ENCODE results near the gene DISP3. TPM values are rescaled to one million over a fixed set of nuclear protein-coding genes. Genes with fewer than 3 reads are reported as not detected.

Gene DISP3
- total and polyA plus RNA-seq, 2 experiments from 2014 or later: not detected

DNA sequence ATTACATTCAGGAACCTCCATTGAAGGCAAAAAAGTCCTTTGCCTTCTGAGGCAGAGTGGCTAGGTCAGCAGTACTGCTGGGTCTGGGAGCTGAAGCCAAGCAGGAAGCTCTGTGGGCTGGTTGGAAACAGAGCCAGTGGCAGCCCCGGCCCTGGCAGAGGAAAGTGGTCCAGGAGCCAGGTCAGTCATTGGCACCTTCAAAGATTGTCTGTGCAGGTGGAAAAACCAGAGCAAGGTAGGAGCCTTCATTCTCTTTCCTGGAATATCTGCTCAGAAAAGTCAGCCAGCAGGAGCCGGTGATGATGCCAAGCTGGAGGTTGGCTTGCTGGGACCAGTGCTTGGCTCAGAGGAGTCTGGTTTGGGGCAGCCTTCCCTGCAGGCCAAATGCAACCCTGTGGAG is 12.5 kb upstream of the DISP3 start:
- Histone ChIP-seq H3K9me3 (ENCODE audit: low read depth) (no peaks in the 10 kb centered on the region), H3F3A (ENCODE audit: insufficient read depth) (no peaks in the 10 kb centered on the region), H3K9ac (no peak overlapping the region), H4K20me1 (ENCODE audit: insufficient read depth) (no peaks in the 10 kb centered on the region), H2AFZ (no peak overlapping the region), H3K4me1 (ENCODE audit: insufficient read depth) (no peaks in the 10 kb centered on the region), H3K79me2 (ENCODE audit: insufficient read depth) (no peaks in the 10 kb centered on the region), H3K27ac (no peak overlapping the region), H3K9me2 (ENCODE audit: insufficient read depth) (no peaks in the 10 kb centered on the region), H3K27me3 (replicated peaks; ENCODE audit: insufficient read depth) (peaks cover 10% of the 10 kb centered on the region; the same call in 1 of the 2 replicates), H3K4me3 (no peak overlapping the region), H3K36me3 (ENCODE audit: low read depth) (no peaks in the 10 kb centered on the region), H3K4me2 (ENCODE audit: unreplicated experiment) (no peak overlapping the region)
- DNase-seq: no peak
- WGBS, 2 experiments (ENCODE audit: low coverage in 1 of 2, low lambda C conversion rate in 2 of 2, missing lambda C conversion rate in 2 of 2): 10% methylated on average over 2 of the region's 2 CpGs
- TF ChIP-seq EZH2 (IDR thresholded peaks at IDR 0.05; ENCODE audit: insufficient read depth, poor library complexity, severe bottlenecking): no peak
- TF ChIP-seq EZH2phosphoT487 (IDR thresholded peaks at IDR 0.05; ENCODE audit: insufficient read depth, low read depth): no peak
- in situ Hi-C loops (cut with MboI): no loop called here

DNA sequence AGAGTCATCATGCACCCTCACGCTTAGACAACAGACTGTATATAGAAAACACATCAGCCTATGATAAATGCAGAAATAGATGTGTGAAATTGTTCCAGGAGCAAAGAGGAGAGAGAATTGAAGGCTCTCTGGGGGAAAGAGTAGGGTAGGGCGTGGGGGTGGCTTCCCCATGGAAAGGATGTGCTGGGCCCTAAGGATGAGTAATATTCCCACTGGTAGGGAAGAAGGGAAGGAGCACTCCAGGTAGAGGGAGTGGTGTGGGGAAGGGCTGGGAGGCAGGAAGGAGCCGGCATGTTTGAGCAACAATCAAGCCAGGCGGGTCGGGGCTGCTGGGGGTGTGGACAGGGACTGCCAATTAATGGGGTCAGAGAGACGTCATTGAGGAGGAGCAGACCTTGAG is 10.1 kb upstream of the DISP3 start:
- Histone ChIP-seq H3K36me3 (ENCODE audit: low read depth) (no peaks in the 10 kb centered on the region), H3K9me3 (ENCODE audit: low read depth) (no peaks in the 10 kb centered on the region), H3K4me3 (no peak overlapping the region), H3K4me1 (ENCODE audit: insufficient read depth) (no peaks in the 10 kb centered on the region), H3K4me2 (ENCODE audit: unreplicated experiment) (no peak overlapping the region), H2AFZ (no peak overlapping the region), H4K20me1 (ENCODE audit: insufficient read depth) (no peaks in the 10 kb centered on the region), H3K9ac (no peak overlapping the region), H3K27ac (no peak overlapping the region), H3F3A (ENCODE audit: insufficient read depth) (no peaks in the 10 kb centered on the region), H3K9me2 (ENCODE audit: insufficient read depth) (no peaks in the 10 kb centered on the region), H3K27me3 (replicated peaks; ENCODE audit: insufficient read depth) (0 out of 2 replicates have a peak, but pooled peaks cover 6% of the 10 kb centered on the region), H3K79me2 (ENCODE audit: insufficient read depth) (no peaks in the 10 kb centered on the region)
- WGBS, 2 experiments (ENCODE audit: low coverage in 1 of 2, low lambda C conversion rate in 2 of 2, missing lambda C conversion rate in 2 of 2): 16 to 25% methylated on average over 6 of the region's 6 CpGs
- TF ChIP-seq EZH2phosphoT487 (IDR thresholded peaks at IDR 0.05; ENCODE audit: insufficient read depth, low read depth) (no peak), EZH2 (IDR thresholded peaks at IDR 0.05; ENCODE audit: insufficient read depth, poor library complexity, severe bottlenecking) (no peak)
- in situ Hi-C loops (cut with MboI): no loop called here
- DNase-seq: no peak

DNA sequence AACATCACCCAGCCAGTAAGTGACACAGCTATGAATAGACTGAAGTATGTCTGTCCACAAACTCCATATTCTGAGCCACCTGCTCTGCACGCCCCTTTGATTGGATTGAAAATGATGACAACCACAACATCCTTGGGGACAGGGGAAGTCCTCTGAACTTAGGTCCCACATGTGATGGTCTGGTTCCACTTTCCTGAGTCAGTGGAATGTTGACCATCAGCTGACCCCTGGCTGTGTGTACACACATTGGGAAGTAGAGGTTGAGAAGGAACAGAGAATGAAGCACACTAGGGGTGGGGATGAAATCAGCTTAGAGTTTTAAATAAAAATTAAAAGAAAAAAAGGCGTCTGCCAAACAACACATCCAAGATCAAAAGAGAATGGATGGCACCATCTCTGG is 8.0 kb upstream of the DISP3 start:
- 0 out of 2 replicates have a peak, but pooled peaks cover 5% of the 10 kb centered on the region for H3K27me3 ChIP-seq (replicated peaks; ENCODE audit: insufficient read depth)
- H3K9me2 ChIP-seq (ENCODE audit: insufficient read depth): no peaks in the 10 kb centered on the region
- no peak overlapping the region for H2AFZ ChIP-seq
- no peaks in the 10 kb centered on the region for H3K4me1 ChIP-seq (ENCODE audit: insufficient read depth)
- no peaks in the 10 kb centered on the region for H3F3A ChIP-seq (ENCODE audit: insufficient read depth)
- H3K4me2 ChIP-seq (ENCODE audit: unreplicated experiment): no peak overlapping the region
- H3K79me2 ChIP-seq (ENCODE audit: insufficient read depth): no peaks in the 10 kb centered on the region
- no peaks in the 10 kb centered on the region for H3K36me3 ChIP-seq (ENCODE audit: low read depth)
- 11 to 21% methylated on average over 2 of the region's 2 CpGs for WGBS, 2 experiments (ENCODE audit: low coverage in 1 of 2, low lambda C conversion rate in 2 of 2, missing lambda C conversion rate in 2 of 2)
- H4K20me1 ChIP-seq (ENCODE audit: insufficient read depth): no peaks in the 10 kb centered on the region
- H3K27ac ChIP-seq: no peak overlapping the region
- H3K9me3 ChIP-seq (ENCODE audit: low read depth): no peaks in the 10 kb centered on the region
- DNase-seq: no peak
- H3K9ac ChIP-seq: no peak overlapping the region
- no peak for TF ChIP-seq EZH2 (IDR thresholded peaks at IDR 0.05; ENCODE audit: insufficient read depth, poor library complexity, severe bottlenecking)
- no peak for TF ChIP-seq EZH2phosphoT487 (IDR thresholded peaks at IDR 0.05; ENCODE audit: insufficient read depth, low read depth)
- in situ Hi-C loops (cut with MboI): no loop called here
- H3K4me3 ChIP-seq: no peak overlapping the region

DNA sequence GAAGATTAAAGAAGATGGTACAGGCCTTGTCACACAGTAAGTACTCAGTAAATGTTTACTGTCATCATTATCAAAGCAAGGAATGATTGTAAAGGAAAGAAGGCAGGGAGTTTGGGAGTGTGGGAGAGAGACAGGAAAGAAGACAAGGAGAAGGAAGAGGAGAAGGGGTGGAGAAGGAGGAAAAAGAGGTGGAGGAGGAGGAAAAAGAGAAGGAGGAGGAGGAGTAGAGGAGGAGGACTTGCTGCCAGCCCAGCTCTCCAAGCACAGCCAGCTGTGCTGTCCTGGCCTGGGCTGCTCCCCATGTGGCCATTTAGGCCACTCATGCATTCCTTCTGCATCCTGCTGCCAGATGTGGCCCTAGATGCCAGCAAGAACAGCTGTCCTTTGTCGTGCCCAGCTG is 7.5 kb upstream of the DISP3 start:
- no peaks in the 10 kb centered on the region for H3K79me2 ChIP-seq (ENCODE audit: insufficient read depth)
- H3K4me1 ChIP-seq (ENCODE audit: insufficient read depth): no peaks in the 10 kb centered on the region
- no peaks in the 10 kb centered on the region for H3K9me2 ChIP-seq (ENCODE audit: insufficient read depth)
- TF ChIP-seq EZH2 (IDR thresholded peaks at IDR 0.05; ENCODE audit: insufficient read depth, poor library complexity, severe bottlenecking): no peak
- TF ChIP-seq EZH2phosphoT487 (IDR thresholded peaks at IDR 0.05; ENCODE audit: insufficient read depth, low read depth): no peak
- no peaks in the 10 kb centered on the region for H3K9me3 ChIP-seq (ENCODE audit: low read depth)
- H3F3A ChIP-seq (ENCODE audit: insufficient read depth): no peaks in the 10 kb centered on the region
- no peak overlapping the region for H2AFZ ChIP-seq
- H3K9ac ChIP-seq: no peak overlapping the region
- H3K4me2 ChIP-seq (ENCODE audit: unreplicated experiment): no peak overlapping the region
- no peaks in the 10 kb centered on the region for H4K20me1 ChIP-seq (ENCODE audit: insufficient read depth)
- 0 to 13% methylated on average over 1 of the region's 1 CpG for WGBS, 2 experiments (ENCODE audit: low coverage in 1 of 2, low lambda C conversion rate in 2 of 2, missing lambda C conversion rate in 2 of 2)
- in situ Hi-C loops (cut with MboI): no loop called here
- no peak overlapping the region for H3K27ac ChIP-seq
- H3K27me3 ChIP-seq (replicated peaks; ENCODE audit: insufficient read depth): no peaks in the 10 kb centered on the region
- no peaks in the 10 kb centered on the region for H3K36me3 ChIP-seq (ENCODE audit: low read depth)
- no peak for DNase-seq
- H3K4me3 ChIP-seq: no peak overlapping the region

DNA sequence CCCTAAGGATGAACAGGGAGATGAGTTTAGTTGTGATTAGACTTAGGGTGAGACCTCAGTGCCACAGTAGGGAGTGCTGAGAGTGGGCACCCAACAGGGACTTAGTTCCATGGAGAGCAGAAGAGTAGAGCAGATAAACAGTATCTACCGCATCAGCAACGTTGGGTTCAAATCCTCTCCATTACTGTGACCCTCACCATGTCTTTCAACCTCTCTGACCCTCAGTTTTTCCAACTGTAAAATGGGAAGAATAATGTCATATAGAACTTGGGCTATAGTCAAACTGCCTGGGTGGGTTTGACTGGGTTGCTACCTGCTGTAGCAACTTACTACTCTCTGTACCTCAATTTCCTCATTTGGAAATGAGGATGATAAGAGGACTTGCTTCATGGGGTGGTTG is 6.7 kb upstream of the DISP3 start:
- no peak overlapping the region for H3K27ac ChIP-seq
- H3K9me3 ChIP-seq (ENCODE audit: low read depth): no peaks in the 10 kb centered on the region
- no peaks in the 10 kb centered on the region for H3K9me2 ChIP-seq (ENCODE audit: insufficient read depth)
- H3K79me2 ChIP-seq (ENCODE audit: insufficient read depth): no peaks in the 10 kb centered on the region
- in situ Hi-C loops (cut with MboI): no loop called here
- 37 to 42% methylated on average over 2 of the region's 2 CpGs for WGBS, 2 experiments (ENCODE audit: low coverage in 1 of 2, low lambda C conversion rate in 2 of 2, missing lambda C conversion rate in 2 of 2)
- H3K36me3 ChIP-seq (ENCODE audit: low read depth): no peaks in the 10 kb centered on the region
- no peak for DNase-seq
- H2AFZ ChIP-seq: no peak overlapping the region
- TF ChIP-seq EZH2phosphoT487 (IDR thresholded peaks at IDR 0.05; ENCODE audit: insufficient read depth, low read depth): no peak
- TF ChIP-seq EZH2 (IDR thresholded peaks at IDR 0.05; ENCODE audit: insufficient read depth, poor library complexity, severe bottlenecking): no peak
- no peaks in the 10 kb centered on the region for H4K20me1 ChIP-seq (ENCODE audit: insufficient read depth)
- no peaks in the 10 kb centered on the region for H3F3A ChIP-seq (ENCODE audit: insufficient read depth)
- no peak overlapping the region for H3K9ac ChIP-seq
- H3K4me3 ChIP-seq: no peak overlapping the region
- H3K4me2 ChIP-seq (ENCODE audit: unreplicated experiment): no peak overlapping the region
- H3K27me3 ChIP-seq (replicated peaks; ENCODE audit: insufficient read depth): no peaks in the 10 kb centered on the region
- H3K4me1 ChIP-seq (ENCODE audit: insufficient read depth): no peaks in the 10 kb centered on the region

Measured in GM23248 (cell line).